NCI-H1436 treated with DMSO at 0.1 percent for 48 hours (cell line): ENCODE results near the gene KCNE4.

Experiments
- DNase-seq: peaks from one replicate; lab custom pipeline; 2025; lab: John Stamatoyannopoulos, UW

Gene KCNE4

GRCh38 chr2:223041527-223042109 lies 10.4 kb upstream of the KCNE4 start:
- DNase-seq: no peak

- DNase-seq: no peak
Observed at GRCh38 chr2:223042284-223042683, 9.7 kb upstream of the KCNE4 start.

GRCh38 chr2:223042704-223043118 lies 9.3 kb upstream of the KCNE4 start:
- no peak for DNase-seq

DNA sequence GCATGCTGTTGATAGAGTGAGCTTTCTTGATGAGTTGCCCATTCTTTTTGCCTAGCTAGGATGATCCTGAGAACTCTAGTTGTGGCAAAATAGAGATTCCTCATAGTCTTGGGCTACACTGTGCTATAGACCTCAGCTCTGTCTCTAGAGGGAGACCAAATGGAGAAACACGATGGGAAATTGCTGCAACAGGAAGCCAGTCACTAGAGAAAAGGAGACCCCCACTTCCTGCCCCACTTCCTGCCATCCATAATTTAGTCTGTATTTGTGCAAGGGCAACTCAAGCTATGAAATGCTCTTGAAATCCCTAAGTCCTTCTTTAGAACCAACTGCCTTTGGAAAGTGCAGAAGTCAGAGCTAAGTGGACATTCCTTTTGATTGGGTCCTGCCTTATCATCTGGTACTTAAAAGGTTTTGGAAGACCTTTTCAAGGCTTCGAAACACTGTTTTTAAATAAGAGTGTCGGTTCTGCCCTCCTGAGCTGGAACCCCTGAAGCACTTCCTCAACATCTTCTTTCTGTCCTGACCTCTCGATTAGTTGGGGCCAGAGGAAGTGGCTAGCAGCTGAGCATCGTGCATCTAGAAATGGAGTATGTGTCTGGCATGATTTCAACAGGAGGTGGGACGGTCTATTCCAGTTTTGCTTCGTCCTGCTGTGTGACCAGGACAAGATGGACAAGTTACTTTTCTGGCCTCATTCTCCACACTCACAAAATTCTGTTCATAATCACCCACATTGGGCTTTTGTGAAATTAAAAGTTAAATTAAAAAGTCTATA lies 8.6 kb upstream of the KCNE4 start:
- no peak for DNase-seq

DNA sequence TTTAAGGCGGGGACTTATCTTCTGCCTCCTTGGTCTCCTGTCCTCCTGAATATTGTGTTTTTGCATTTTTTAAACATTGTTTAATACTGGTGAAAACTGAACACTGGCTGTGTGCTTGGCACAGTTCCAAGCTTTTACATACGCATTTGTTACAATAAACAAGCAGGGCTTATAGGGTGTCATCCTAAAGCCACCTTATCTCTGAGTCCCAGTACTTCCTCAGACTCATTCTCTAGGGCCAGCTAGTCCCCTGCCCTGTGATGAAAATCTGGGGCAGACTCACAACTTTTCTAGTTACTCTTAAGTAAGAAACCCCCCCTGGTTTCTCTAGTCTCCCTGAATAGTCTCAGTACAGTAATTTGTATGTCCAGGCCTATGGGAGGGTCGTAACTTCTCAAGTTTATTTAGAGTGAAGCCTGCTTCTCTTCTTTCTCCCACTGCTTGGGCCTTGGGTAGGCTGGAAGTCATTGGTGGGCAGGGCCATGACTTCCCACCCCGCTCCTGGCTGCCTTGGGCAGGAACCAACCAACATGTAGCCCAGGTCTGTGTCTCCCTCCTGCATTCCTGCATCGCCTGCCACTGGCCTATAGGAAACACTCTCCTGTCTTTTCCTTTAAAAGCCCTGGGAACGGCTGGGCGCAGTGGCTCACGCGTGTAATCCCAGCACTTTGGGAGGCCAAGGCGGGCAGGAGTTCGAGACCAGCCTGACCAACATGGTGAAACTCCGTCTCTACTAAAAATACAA lies 7.7 kb upstream of the KCNE4 start:
- no peak for DNase-seq

DNA sequence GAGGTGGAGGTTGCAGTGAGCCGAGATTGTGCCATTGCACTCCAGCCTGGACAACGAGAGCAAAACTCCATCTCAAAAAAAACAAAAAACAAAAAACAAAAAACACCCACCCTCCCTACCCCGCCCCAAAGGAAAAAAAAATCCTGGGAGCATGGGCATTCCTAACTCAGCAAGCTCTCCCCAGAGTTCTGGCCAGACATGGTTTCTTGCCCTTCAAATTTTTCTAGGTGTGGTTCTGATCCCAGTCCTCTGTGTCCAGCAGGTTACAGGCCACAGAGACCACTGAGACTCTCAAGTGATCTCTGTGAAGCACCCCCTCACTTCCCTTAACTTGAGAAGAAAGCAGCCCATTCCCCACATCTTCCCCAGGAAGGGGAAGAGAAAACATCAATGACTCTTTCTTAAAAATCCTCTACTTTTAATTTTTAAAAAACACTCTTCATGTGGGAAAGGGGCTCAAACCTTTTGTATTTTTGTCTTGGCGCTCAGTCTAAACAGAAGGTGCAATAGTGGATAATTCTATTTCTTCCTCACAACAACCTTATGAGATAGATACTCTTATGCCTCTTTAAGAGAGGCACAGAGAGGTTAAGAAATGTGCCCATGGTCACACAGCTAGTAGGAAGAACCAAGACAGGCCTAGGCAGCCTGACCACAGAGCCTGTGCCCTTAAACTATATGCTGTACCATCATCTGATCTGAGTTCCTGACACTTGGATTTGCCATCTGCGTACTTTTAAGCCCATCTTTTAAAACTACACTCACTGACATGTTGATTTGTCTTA lies 6.9 kb upstream of the KCNE4 start:
- no peak for DNase-seq

- no peak for DNase-seq
Observed at GRCh38 chr2:223046470-223047040, 5.4 kb upstream of the KCNE4 start.

- DNase-seq: no peak
Observed at GRCh38 chr2:223047260-223047761, 4.7 kb upstream of the KCNE4 start.

DNA sequence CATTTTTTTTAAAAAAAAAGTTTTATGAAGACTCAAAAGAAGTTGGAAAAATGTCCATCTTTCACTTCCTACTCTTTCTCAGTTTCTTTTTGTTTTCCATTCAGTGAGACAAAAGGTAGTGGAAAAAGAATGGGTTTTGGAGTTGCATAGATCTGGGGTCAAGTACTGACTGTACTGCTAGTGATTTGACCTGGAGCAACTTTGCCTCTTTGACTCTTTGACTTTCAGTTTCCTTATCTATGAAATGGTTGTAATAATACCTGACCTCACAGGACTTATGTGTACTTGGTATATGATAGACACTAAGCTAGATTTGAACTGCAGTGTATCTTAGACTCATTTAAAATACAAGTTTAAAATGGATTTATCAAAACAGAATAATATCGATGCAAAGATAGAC lies 3.5 kb upstream of the KCNE4 start:
- no peak for DNase-seq

DNA sequence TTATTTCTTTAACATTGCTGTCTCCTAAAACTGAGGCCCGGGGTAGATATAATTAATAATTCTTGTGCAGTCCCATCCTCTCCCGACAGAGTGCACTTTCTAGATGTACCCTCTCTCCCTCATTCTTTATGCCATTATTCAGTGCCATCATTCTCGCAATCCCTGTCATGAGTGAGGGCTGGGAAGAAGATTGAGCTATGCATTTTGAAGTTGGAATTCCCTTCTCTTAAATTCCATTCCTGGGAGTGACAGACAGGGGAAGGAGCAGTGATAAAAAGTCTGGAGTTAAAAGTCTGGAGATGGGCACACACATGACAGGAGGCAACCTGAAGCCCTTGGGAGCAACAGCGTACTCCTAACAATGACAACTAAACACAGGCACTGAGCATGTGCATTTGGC lies 2.6 kb upstream of the KCNE4 start:
- no peak for DNase-seq

- DNase-seq: no peak
Observed at GRCh38 chr2:223050188-223050587, 1.8 kb upstream of the KCNE4 start.

DNA sequence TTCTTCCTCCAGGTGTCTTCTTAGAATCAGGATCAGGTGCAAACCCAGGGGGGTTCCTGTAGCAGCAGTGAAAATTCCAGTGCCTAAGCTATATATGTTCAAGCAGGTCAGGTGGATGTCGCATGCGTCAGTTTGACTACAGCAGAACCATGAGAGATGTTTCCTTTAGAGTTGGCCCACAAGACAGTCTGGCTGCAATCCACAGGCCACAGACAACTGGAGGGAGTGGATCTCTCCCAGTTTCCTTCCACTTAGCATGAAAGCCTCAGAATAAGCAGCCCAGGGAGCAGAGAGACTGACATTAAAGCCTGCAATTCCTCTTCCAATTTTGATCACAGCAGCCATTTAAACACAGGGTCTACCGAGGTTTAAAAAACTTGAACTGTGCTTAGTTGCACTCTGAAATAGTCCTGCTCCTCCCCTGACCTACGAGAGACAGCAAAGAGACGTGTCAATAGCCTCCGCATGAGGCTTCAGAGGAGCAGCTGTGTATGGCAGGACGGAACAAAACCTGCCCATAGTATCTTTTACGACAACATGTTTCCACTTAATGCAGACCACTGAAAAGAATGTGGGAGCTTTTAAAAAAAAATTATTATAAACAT lies 988 bp upstream of the KCNE4 start:
- DNase-seq: no peak

DNA sequence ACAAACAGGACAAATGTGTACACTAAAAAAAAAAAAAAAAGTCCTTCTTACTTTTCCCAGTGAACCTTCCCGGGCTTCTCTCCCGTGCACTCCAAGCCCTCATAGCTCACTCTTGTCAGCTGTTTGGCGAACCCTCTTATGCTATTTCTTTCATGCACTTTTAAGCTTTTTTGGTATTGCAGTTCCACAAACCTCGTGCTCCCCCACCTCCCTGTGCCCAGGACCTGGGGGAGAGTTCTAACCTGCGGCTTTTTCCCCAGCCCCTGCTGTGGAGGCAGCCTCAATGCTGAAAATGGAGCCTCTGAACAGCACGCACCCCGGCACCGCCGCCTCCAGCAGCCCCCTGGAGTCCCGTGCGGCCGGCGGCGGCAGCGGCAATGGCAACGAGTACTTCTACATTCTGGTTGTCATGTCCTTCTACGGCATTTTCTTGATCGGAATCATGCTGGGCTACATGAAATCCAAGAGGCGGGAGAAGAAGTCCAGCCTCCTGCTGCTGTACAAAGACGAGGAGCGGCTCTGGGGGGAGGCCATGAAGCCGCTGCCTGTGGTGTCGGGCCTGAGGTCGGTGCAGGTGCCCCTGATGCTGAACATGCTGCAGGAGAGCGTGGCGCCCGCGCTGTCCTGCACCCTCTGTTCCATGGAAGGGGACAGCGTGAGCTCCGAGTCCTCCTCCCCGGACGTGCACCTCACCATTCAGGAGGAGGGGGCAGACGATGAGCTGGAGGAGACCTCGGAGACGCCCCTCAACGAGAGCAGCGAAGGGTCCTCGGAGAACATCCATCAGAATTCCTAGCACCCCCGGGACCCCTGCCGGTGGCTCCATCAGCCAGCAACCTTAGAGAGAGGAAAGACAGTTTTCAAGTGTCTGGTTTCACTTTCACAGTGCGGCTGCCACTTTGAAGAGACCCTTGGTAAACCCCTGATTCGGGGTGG lies 826 bp downstream of the KCNE4 start:
- DNase-seq: no peak

- no peak for DNase-seq
Observed at GRCh38 chr2:223053484-223054192, 1.6 kb downstream of the KCNE4 start.

DNA sequence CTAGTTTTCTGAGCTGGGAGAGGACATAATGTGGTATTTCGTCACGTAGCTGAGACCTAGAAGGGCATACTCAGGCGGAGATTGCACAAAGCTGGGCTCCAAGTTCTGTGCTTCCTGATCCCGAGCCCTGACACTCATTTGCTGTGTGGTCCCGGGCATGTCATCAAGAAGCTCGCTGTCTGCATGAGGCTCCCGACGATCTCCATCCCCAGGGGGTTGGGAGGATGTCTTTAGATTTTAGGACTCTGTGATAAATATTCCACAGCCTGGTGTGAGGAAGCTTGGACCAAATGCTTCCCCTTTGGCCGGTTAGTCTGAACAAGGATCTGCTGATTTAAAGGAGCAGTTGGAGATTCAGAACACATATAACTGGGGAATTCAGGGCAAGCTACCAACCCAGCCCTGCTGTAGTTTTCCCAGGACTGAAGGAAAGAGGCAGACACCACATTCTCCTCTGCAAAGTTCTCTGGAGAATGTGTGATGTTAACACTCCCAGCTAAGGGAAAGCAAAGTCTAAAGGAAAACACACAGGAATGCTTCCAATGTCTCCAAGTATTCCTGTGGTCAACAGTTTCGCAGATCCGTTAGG lies 2.3 kb downstream of the KCNE4 start:
- no peak for DNase-seq

DNA sequence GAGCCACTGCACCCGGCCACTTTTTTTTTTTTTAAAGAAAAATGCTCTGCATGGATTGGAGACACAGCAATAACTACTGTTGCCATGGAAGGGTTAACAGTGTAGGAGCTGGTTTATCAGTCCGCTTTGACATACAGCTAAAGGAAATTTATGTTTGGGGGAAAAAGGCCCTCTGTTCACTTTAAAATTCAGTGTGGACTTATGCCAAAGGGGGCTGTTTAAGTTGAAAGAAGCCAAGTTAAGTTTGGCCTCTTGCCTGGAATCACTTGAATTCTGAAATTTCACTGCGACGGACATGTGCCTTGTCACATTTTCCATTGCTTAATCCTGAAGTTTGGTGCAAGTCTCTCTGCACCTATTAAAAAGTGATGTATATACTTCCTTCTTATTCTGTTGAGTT lies 3.1 kb downstream of the KCNE4 start:
- DNase-seq: no peak

GRCh38 chr2:223055836-223056235 lies 3.8 kb downstream of the KCNE4 start:
- no peak for DNase-seq

DNA sequence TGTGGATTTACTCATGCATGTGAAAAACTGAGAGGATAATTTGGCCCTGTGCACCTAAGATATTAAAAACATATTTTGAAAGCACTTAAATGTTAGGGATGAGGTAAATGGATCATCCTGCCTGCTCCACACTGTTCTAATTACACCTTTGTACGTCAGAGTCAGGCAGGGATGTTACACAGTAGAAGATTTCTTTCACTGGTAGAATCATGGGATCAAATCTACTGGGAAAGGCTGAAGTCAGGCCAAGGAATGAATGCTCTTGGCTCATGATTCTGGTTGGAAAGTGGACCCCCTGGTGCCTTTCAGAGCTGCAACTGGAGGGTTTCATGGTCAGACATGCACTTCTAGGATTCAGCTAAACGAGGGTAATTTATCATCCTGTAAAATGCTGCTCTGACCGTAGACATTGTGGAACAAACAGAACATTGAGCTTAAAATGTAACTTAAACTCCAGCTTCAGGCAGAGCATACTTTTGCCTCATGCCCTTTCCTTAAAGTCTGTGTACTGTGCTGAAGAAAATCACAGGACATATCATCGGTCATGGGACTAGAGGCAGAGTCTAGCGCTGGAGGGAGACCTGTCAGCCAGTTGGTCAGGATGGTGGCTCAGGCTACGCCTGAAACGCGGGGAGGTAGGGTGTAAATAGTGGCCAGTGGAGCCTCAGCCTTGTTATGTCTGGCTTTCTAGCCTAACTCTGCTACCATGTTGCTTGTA lies 4.9 kb downstream of the KCNE4 start:
- no peak for DNase-seq

- no peak for DNase-seq
Observed at GRCh38 chr2:223057569-223057968, 5.6 kb downstream of the KCNE4 start.
